H1 (cell line): Measurements from ENCODE around the gene NKAIN2. TPM values are rescaled to one million over a fixed set of nuclear protein-coding genes. Genes with fewer than 3 reads are reported as not detected.

Experiments used
- CTCF ChIA-PET: fragments of 300-600 bp; sonication (Branson Sonifier 250); formaldehyde crosslinking; loops from one replicate; lab custom pipeline; 2021; ENCODE audit not compliant: partially characterized antibody; lab: Charles Lee
- POLR2A ChIA-PET: fragments of 300-600 bp; sonication (Branson Sonifier 250); formaldehyde crosslinking; loops from one replicate; lab custom pipeline; 2021; ENCODE audit warnings: inconsistent platforms; ENCODE audit not compliant: partially characterized antibody; lab: Charles Lee
- DNase-seq, 2 experiments: peaks; one replicate each; pipeline versions ENCODE4 v3.0.0 to v3.0.0-alpha.2; 2010 to 2022; ENCODE audit warnings: low spot score in 2 of 2, low read depth in 1 of 2, mixed read lengths in 1 of 2
- FAIRE-seq: peaks from 2 replicates; lab custom pipeline; 2011; peaks lifted over from hg19 to GRCh38; lab: Jason Lieb, UNC
- H2AFZ ChIP-seq: 2 replicates; pipeline ENCODE4 v1.8.1; 2012; ENCODE audit warnings: low read length, inconsistent platforms
- H2AK5ac ChIP-seq: 2 replicates; pipeline ENCODE4 v1.6.1; 2013; ENCODE audit warnings: low read depth, low read length
- H2BK120ac ChIP-seq: replicated peaks from 2 replicates; pipeline ENCODE3; 2013; ENCODE audit warnings: low read depth, low read length, inconsistent platforms
- H2BK12ac ChIP-seq: 2 replicates; pipeline ENCODE4 v1.6.1; 2013; ENCODE audit warnings: low read depth, low read length
- H2BK15ac ChIP-seq: 2 replicates; pipeline ENCODE4 v1.6.1; 2013; ENCODE audit warnings: low read length
- H2BK20ac ChIP-seq: 2 replicates; pipeline ENCODE4 v1.6.1; 2013; ENCODE audit warnings: low read length
- H2BK5ac ChIP-seq: 2 replicates; pipeline ENCODE4 v1.6.1; 2013; ENCODE audit warnings: low read depth, low read length
- H3K14ac ChIP-seq: 2 replicates; pipeline ENCODE4 v1.6.1; 2013; ENCODE audit warnings: inconsistent platforms; ENCODE audit not compliant: insufficient read length
- H3K18ac ChIP-seq: 2 replicates; pipeline ENCODE4 v1.6.1; 2013; ENCODE audit warnings: low read length; ENCODE audit errors: extremely low read depth
- H3K23ac ChIP-seq: 2 replicates; pipeline ENCODE4 v1.6.1; 2013; ENCODE audit warnings: inconsistent platforms; ENCODE audit not compliant: insufficient read length
- H3K23me2 ChIP-seq: 2 replicates; pipeline ENCODE4 v1.6.1; 2013; ENCODE audit warnings: low read depth, low read length
- H3K27ac ChIP-seq: 2 replicates; pipeline ENCODE4 v1.6.1; 2011; ENCODE audit warnings: low read depth, low read length, inconsistent platforms
- H3K27me3 ChIP-seq, 4 experiments: replicated peaks in 1 of 4; 1 replicate in 1 of 4; 2 replicates in 3 of 4; pipeline versions ENCODE4 v1.6.1 to v1.8.1; 2011 to 2013; ENCODE audit warnings: low read length in 3 of 4, mild to moderate bottlenecking in 3 of 4, inconsistent platforms in 2 of 4, mixed read lengths in 2 of 4, moderate library complexity in 1 of 4; ENCODE audit not compliant: control insufficient read depth in 3 of 4, insufficient read depth in 3 of 4; ENCODE audit errors: extremely low read depth in 1 of 4
- H3K36me3 ChIP-seq, 4 experiments: 2 replicates each; pipeline versions ENCODE4 v1.6.1 to v1.8.1; 2011 to 2013; ENCODE audit warnings: mild to moderate bottlenecking in 4 of 4, low read length in 3 of 4, moderate library complexity in 2 of 4, control low read depth in 1 of 4, inconsistent platforms in 1 of 4; ENCODE audit not compliant: insufficient read depth in 4 of 4, control insufficient read depth in 2 of 4
- H3K4ac ChIP-seq: replicated peaks from 2 replicates; pipeline ENCODE3; 2013; ENCODE audit warnings: low read length, low read depth, mixed read lengths, inconsistent platforms; ENCODE audit not compliant: insufficient read length
- H3K4me1 ChIP-seq, 4 experiments: replicated peaks in 1 of 4; 1 replicate in 1 of 4; 2 replicates in 3 of 4; pipeline versions ENCODE4 v1.6.1 to v1.8.1; 2011 to 2013; ENCODE audit warnings: low read length in 3 of 4, inconsistent platforms in 2 of 4, mixed read lengths in 1 of 4; ENCODE audit not compliant: insufficient read depth in 4 of 4, control insufficient read depth in 3 of 4
- H3K4me2 ChIP-seq, 2 experiments: 2 replicates each; pipeline versions ENCODE4 v1.6.1 to v1.8.1; 2011 to 2013; ENCODE audit warnings: low read depth in 2 of 2, low read length in 2 of 2, control low read depth in 1 of 2, inconsistent platforms in 1 of 2, mild to moderate bottlenecking in 1 of 2; ENCODE audit not compliant: insufficient read depth in 1 of 2
- H3K4me3 ChIP-seq, 4 experiments: fragments of 200-600, 300-600 bp in 1 of 4; sonication (generic), shearing (Covaris generic), sonication (Bioruptor Twin) in 1 of 4; 2 replicates each; pipeline versions ENCODE4 v1.5.1 to v1.8.1; 2011 to 2016; ENCODE audit warnings: low read length in 4 of 4, low read depth in 3 of 4, control low read depth in 2 of 4, inconsistent platforms in 2 of 4, mild to moderate bottlenecking in 2 of 4, mixed read lengths in 1 of 4, moderate library complexity in 1 of 4; ENCODE audit not compliant: insufficient read depth in 2 of 4; ENCODE audit errors: extremely low read depth in 1 of 4
- H3K56ac ChIP-seq: replicated peaks from 2 replicates; pipeline ENCODE3; 2013; ENCODE audit warnings: low read depth, mild to moderate bottlenecking, mixed read lengths, low read length, inconsistent platforms; ENCODE audit not compliant: insufficient read length
- H3K79me1 ChIP-seq: 2 replicates; pipeline ENCODE4 v1.6.1; 2013; ENCODE audit warnings: low read depth, low read length, control low read depth
- H3K79me2 ChIP-seq, 2 experiments: 2 replicates each; pipeline versions ENCODE4 v1.6.1 to v1.8.1; 2012 to 2013; ENCODE audit warnings: low read length in 2 of 2, mild to moderate bottlenecking in 2 of 2, inconsistent platforms in 1 of 2; ENCODE audit not compliant: insufficient read depth in 2 of 2, control insufficient read depth in 1 of 2
- H3K9ac ChIP-seq, 4 experiments: replicated peaks in 1 of 4; 1 replicate in 1 of 4; 2 replicates in 3 of 4; pipeline versions ENCODE4 v1.6.1 to v1.8.1; 2011 to 2013; ENCODE audit warnings: low read depth in 3 of 4, low read length in 3 of 4, control low read depth in 2 of 4, mild to moderate bottlenecking in 2 of 4, moderate library complexity in 2 of 4, inconsistent platforms in 1 of 4; ENCODE audit errors: extremely low read depth in 1 of 4
- H3K9me3 ChIP-seq, 2 experiments: 2 replicates each; pipeline versions ENCODE4 v1.6.1 to v1.8.1; 2012 to 2013; ENCODE audit warnings: mild to moderate bottlenecking in 2 of 2, moderate library complexity in 2 of 2, control low read depth in 1 of 2, inconsistent platforms in 1 of 2, low read depth in 1 of 2, low read length in 1 of 2, mixed read lengths in 1 of 2; ENCODE audit not compliant: insufficient read depth in 2 of 2
- H4K20me1 ChIP-seq, 2 experiments: replicated peaks in 1 of 2; 2 replicates each; pipeline versions ENCODE3 to v1.8.1; 2011 to 2013; ENCODE audit warnings: inconsistent platforms in 2 of 2, low read length in 2 of 2, mild to moderate bottlenecking in 1 of 2; ENCODE audit not compliant: insufficient read depth in 2 of 2, control insufficient read depth in 1 of 2
- H4K5ac ChIP-seq: 2 replicates; pipeline ENCODE4 v1.6.1; 2013; ENCODE audit warnings: low read length, low read depth, mixed read lengths, inconsistent platforms; ENCODE audit not compliant: insufficient read length
- H4K8ac ChIP-seq: 2 replicates; pipeline ENCODE4 v1.8.0; 2013; ENCODE audit warnings: mild to moderate bottlenecking, moderate library complexity, low read length, inconsistent platforms; ENCODE audit not compliant: insufficient read depth; ENCODE audit errors: extremely low read depth
- H4K91ac ChIP-seq: replicated peaks from 2 replicates; pipeline ENCODE3; 2013; ENCODE audit warnings: low read length, mixed read lengths, inconsistent platforms; ENCODE audit not compliant: insufficient read length
- CBX5 ChIP-seq: fragments of 300-800, 300-1000 bp; sonication (generic); IDR thresholded peaks from 2 replicates; pipeline ENCODE4 v1.7.1; 2016; ENCODE audit warnings: antibody characterized with exemption, low read length, low read depth
- CEBPB ChIP-seq: IDR thresholded peaks from 2 replicates; pipeline ENCODE4 v1.6.1; 2012; ENCODE audit warnings: low read depth, low read length
- CREB1 ChIP-seq: IDR thresholded peaks from 2 replicates; pipeline ENCODE4 v1.6.1; 2012; ENCODE audit warnings: inconsistent platforms
- JUN ChIP-seq: IDR thresholded peaks from 2 replicates; pipeline ENCODE4 v1.6.1; 2011; ENCODE audit warnings: low read depth, mild to moderate bottlenecking, improper control_type of control experiment, low read length
- SAP30 ChIP-seq: fragments of 300-600 bp; sonication (generic); IDR thresholded peaks from 2 replicates; pipeline ENCODE4 v1.7.1; 2012; ENCODE audit warnings: low read length, moderate library complexity, mild to moderate bottlenecking, inconsistent platforms; ENCODE audit not compliant: insufficient read depth, insufficient replicate concordance
- SP1 ChIP-seq: IDR thresholded peaks from 2 replicates; pipeline ENCODE4 v1.6.1; 2011; ENCODE audit warnings: low read depth, low read length
- SUZ12 ChIP-seq: fragments of 200-600 bp; sonication (generic); IDR thresholded peaks from 2 replicates; pipeline ENCODE4 v1.6.1; 2012; ENCODE audit warnings: mild to moderate bottlenecking, inconsistent platforms, low read length, moderate library complexity, mixed read lengths
- TAF1 ChIP-seq: IDR thresholded peaks from 2 replicates; pipeline ENCODE4 v1.6.1; 2011; ENCODE audit warnings: mild to moderate bottlenecking, low read depth, low read length
- WGBS, 2 experiments: shearing (Covaris generic) in 1 of 2; methylation state at CpG; one replicate each; pipeline versions ENCODE4 v1.1.6 to v1.1.7; 2013 to 2015; ENCODE audit warnings: low lambda C conversion rate in 2 of 2, mixed read lengths in 2 of 2, inconsistent platforms in 1 of 2, low coverage in 1 of 2, missing lambda C conversion rate in 1 of 2; ENCODE audit not compliant: insufficient replicate concordance in 2 of 2, insufficient coverage in 1 of 2, insufficient read length in 1 of 2; ENCODE audit errors: extremely low coverage in 1 of 2, missing lambda C conversion rate in 1 of 2; 5-methylcytosine and 5-hydroxymethylcytosine counted together
- polyA plus RNA-seq, 7 experiments: library from polyadenylated mRNA; depleted of rRNA in 3 of 7; stranded (reverse) in 5 of 7; unstranded in 2 of 7; fragments of >200 nt in 5 of 7; fragments of 200-250 nt in 2 of 7; gene quantifications; 1 replicate in 5 of 7; 2 replicates in 1 of 7; 4 replicates in 1 of 7; pipeline versions ENCODE4 v1.2.1 to v1.2.3, GENCODE V29; 2011 to 2013; ENCODE audit warnings: missing spikeins in 2 of 7, mixed read lengths in 2 of 7
- total RNA-seq: library from RNA; stranded (reverse); fragmentation: NEBNext Ultra II Directional; extraction: Animal tissue kit (Norgen Biotek cat#: 25700); gene quantifications from 2 replicates; pipeline ENCODE4 v1.2.1, GENCODE V29; 2021

The NKAIN2 gene
- total and polyA plus RNA-seq, 2 of the 8 experiments (the other 6 are each of a cell fraction or from before 2014, with no cell fraction given) = 0.20 to 0.34 TPM

DNA sequence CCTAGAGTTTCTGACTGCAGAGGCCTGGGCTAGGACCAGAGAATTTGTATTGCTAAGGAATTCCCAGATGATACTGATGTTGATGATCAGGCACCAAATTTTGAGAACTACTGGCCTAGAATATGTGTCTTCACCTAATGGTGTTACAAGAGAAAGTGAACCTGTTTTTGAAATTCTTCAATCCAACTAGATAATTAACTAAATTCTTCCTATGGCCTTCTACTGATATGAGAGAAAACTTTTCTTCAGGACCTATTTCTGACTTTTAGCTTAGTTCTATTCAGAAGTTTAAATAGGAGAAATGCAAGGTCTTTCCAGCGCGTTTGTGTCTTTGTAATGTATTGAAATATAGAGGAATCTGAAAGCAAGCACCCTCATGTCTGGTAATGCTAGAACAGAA, 7.3 kb downstream of the NKAIN2 start:
- TF ChIP-seq CEBPB = no peak
- no peak for TF ChIP-seq CBX5
- TF ChIP-seq JUN = no peak
- no peak for TF ChIP-seq CREB1
- TF ChIP-seq SP1 = no peak
- no peak for TF ChIP-seq SUZ12
- no peak for TF ChIP-seq SAP30
- TF ChIP-seq TAF1 = no peak
- H3K23ac ChIP-seq = no peak overlapping the region
- no peak overlapping the region for H4K8ac ChIP-seq
- no peak overlapping the region for H2BK120ac ChIP-seq
- H3K9ac ChIP-seq = no peak overlapping the region
- H2BK20ac ChIP-seq = no peak overlapping the region
- ChIA-PET CTCF (interaction anchor here (0.9 to 1.4 kb wide), 3 partner anchors 9 to 155 kb away, joined by 3 to 4 read pairs (median 3); no protein-coding TSS in a partner anchor), POLR2A (no interaction called here)
- H3K79me2 ChIP-seq = no peaks in the 10 kb centered on the region
- no peak overlapping the region for H2BK15ac ChIP-seq
- no peak overlapping the region for H3K4me2 ChIP-seq
- WGBS, 2 experiments = 55% methylated on average over 2 of the region's 2 CpGs; no CpG with 5 or more reads in 1 of the 2 experiments
- no peaks in the 10 kb centered on the region for H3K27me3 ChIP-seq
- H3K4ac ChIP-seq = no peak overlapping the region
- no peak overlapping the region for H3K18ac ChIP-seq
- no peaks in the 10 kb centered on the region for H3K9me3 ChIP-seq
- H3K27ac ChIP-seq = no peak overlapping the region
- FAIRE-seq = no peak
- no peaks in the 10 kb centered on the region for H3K4me1 ChIP-seq
- H2AK5ac ChIP-seq = no peak overlapping the region
- no peaks in the 10 kb centered on the region for H4K20me1 ChIP-seq
- H4K91ac ChIP-seq = no peak overlapping the region
- H2BK12ac ChIP-seq = no peak overlapping the region
- DNase-seq = no peak
- H3K36me3 ChIP-seq = no peaks in the 10 kb centered on the region
- no peaks in the 10 kb centered on the region for H3K23me2 ChIP-seq
- H2BK5ac ChIP-seq = no peak overlapping the region
- no peak overlapping the region for H3K14ac ChIP-seq
- H4K5ac ChIP-seq = no peak overlapping the region
- H3K4me3 ChIP-seq = no peak overlapping the region
- no peak overlapping the region for H2AFZ ChIP-seq
- no peaks in the 10 kb centered on the region for H3K79me1 ChIP-seq
- no peak overlapping the region for H3K56ac ChIP-seq
